Sigmoid colon (tissue), 3 donors: ENCODE results near the gene NRXN3.

Source experiments
- POLR2A ChIP-seq, 2 donors: fragments of 450-650 bp; IDR thresholded peaks; one replicate each; pipeline ENCODE4 v1.6.1; 2016; ENCODE audit warnings: antibody characterized with exemption in 2 of 2, mild to moderate bottlenecking in 2 of 2, moderate library complexity in 2 of 2
- TF ChIP-seq, protein P1 (sequence below), 4 experiments: fragments of 450-650 bp in 3 of 4; fragments of 200-600 bp in 1 of 4; IDR thresholded peaks; one replicate each; pipeline ENCODE4 v1.5.1; 2016 to 2019; ENCODE audit warnings: antibody characterized with exemption in 4 of 4, mild to moderate bottlenecking in 3 of 4, moderate library complexity in 2 of 4

DNA sequence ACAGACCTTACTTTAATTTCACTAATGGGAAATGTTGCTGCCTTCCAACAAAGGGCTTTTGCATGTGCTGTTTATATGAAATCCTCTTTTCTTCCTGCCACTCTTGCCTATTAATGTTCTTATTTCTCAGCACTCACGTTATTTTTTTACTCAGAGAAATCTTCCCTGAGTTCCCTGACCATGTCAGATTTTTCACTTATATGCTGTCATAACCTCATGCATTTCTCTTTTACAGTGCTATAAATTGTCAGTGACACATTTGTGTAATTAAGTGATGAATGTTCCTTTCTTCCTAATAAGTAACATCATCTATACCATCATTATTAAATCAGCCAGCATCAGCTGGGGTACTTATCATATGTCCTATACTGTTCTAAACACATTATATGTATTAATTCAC is 1597.1 kb downstream of the NRXN3 start:
- TF ChIP-seq, protein P1, sequence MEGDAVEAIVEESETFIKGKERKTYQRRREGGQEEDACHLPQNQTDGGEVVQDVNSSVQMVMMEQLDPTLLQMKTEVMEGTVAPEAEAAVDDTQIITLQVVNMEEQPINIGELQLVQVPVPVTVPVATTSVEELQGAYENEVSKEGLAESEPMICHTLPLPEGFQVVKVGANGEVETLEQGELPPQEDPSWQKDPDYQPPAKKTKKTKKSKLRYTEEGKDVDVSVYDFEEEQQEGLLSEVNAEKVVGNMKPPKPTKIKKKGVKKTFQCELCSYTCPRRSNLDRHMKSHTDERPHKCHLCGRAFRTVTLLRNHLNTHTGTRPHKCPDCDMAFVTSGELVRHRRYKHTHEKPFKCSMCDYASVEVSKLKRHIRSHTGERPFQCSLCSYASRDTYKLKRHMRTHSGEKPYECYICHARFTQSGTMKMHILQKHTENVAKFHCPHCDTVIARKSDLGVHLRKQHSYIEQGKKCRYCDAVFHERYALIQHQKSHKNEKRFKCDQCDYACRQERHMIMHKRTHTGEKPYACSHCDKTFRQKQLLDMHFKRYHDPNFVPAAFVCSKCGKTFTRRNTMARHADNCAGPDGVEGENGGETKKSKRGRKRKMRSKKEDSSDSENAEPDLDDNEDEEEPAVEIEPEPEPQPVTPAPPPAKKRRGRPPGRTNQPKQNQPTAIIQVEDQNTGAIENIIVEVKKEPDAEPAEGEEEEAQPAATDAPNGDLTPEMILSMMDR (IDR thresholded peaks at IDR 0.05): no peak
- no peak for TF ChIP-seq POLR2A (IDR thresholded peaks at IDR 0.05)
